Thyroid gland (tissue), 4 donors: ENCODE data around the gene CDC16. TPM values are rescaled to one million over a fixed set of nuclear protein-coding genes. Genes with fewer than 3 reads are reported as not detected.
"Not testable (repeated sequence)": the region's sequence is repeated elsewhere in the genome, so short reads cannot be mapped to it uniquely, and the experiment has no call there.

Experiments used
- DNase-seq, 2 donors: peaks; one replicate each; pipeline ENCODE4 v3.0.0-alpha.2; 2019
- H3K27ac ChIP-seq, 3 donors: fragments of 200-600 bp; sonication (generic); 1 replicate in 2 of 3; 2 replicates in 1 of 3; pipeline ENCODE4 v1.5.1; 2016 to 2019; ENCODE audit warnings: mild to moderate bottlenecking in 1 of 3, moderate library complexity in 1 of 3
- H3K27me3 ChIP-seq: fragments of 200-600 bp; sonication (generic); one replicate; pipeline ENCODE4 v1.5.1; 2019
- H3K36me3 ChIP-seq, 2 donors: fragments of 200-600 bp; sonication (generic); one replicate each; pipeline ENCODE4 v1.5.1; 2016 to 2019
- H3K4me1 ChIP-seq, 2 donors: fragments of 200-600 bp; sonication (generic); one replicate each; pipeline ENCODE4 v1.5.1; 2017 to 2019
- H3K4me3 ChIP-seq, 3 donors: fragments of 200-600 bp; sonication (generic); replicated peaks in 1 of 3; 1 replicate in 2 of 3; 2 replicates in 1 of 3; pipeline ENCODE4 v1.5.1; 2016; ENCODE audit warnings: mild to moderate bottlenecking in 1 of 3
- H3K9me3 ChIP-seq: fragments of 200-600 bp; sonication (generic); one replicate; pipeline ENCODE4 v1.5.1; 2017
- CTCF ChIP-seq, 6 experiments: fragments of 200-600 bp in 3 of 6; fragments of 450-650 bp in 3 of 6; sonication (generic) in 3 of 6; IDR thresholded peaks; one replicate each; pipeline ENCODE4 v1.5.1; 2016 to 2019; ENCODE audit warnings: antibody characterized with exemption in 6 of 6, mild to moderate bottlenecking in 2 of 6, inconsistent platforms in 1 of 6, moderate library complexity in 1 of 6
- POLR2A ChIP-seq, 2 donors: fragments of 450-650 bp; IDR thresholded peaks; one replicate each; pipeline ENCODE4 v1.6.1; 2017; ENCODE audit warnings: antibody characterized with exemption in 2 of 2, mild to moderate bottlenecking in 2 of 2, moderate library complexity in 1 of 2
- WGBS, 2 donors: methylation state at CpG; one replicate each; pipeline ENCODE4 v1.1.5; 2017; 5-methylcytosine and 5-hydroxymethylcytosine counted together
- intact Hi-C: fragments of 100-400 bp; cut with DNase I; formaldehyde crosslinking; loops from one replicate; pipeline ENCODE4 v1.15.1; 2023
- total RNA-seq, 4 donors: library from RNA; depleted of rRNA; stranded (reverse); fragments of >200 nt; gene quantifications; one replicate each; pipeline ENCODE4 v1.2.3, GENCODE V29; 2016

Gene CDC16
- total RNA-seq, 4 donors from 2014 or later: 43.9 to 63.5 (median 55.5) TPM

DNA sequence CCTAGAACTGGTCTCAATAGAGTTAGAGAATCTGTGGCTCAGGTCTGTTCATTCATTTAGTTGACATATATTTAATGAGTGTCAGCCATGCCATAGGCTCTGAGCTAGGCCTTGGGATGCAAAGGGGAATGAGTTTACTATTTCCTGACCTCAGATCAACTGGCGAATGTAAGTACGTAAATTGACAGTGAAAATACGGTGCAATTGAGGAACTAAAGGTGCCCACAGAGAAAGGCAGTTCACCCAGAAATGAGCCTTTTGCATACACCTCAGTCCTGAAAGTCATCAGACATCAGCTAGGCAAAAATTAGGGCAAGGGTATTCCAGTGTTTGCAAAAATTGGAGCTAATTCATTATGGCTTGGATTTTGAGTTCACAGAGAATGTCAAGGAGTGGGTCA, 26.1 kb downstream of the CDC16 start:
- Histone ChIP-seq H3K4me3 (no peak overlapping the region), H3K4me1 (peaks cover 10 to 13% of the 10 kb centered on the region in 2 donors), H3K27me3 (no peaks in the 10 kb centered on the region), H3K36me3 (peaks cover 49 to 62% of the 10 kb centered on the region in 2 donors), H3K9me3 (no peaks in the 10 kb centered on the region), H3K27ac (peak overlapping the region in 1 of 3 donors; percentile 14)
- intact Hi-C loops: no loop called here
- TF ChIP-seq POLR2A (IDR thresholded peaks at IDR 0.05) (no peak), CTCF (IDR thresholded peaks at IDR 0.05) (no peak)
- DNase-seq: no peak
- 95 to 96% methylated on average over 3 of the region's 3 CpGs for WGBS, 2 donors

DNA sequence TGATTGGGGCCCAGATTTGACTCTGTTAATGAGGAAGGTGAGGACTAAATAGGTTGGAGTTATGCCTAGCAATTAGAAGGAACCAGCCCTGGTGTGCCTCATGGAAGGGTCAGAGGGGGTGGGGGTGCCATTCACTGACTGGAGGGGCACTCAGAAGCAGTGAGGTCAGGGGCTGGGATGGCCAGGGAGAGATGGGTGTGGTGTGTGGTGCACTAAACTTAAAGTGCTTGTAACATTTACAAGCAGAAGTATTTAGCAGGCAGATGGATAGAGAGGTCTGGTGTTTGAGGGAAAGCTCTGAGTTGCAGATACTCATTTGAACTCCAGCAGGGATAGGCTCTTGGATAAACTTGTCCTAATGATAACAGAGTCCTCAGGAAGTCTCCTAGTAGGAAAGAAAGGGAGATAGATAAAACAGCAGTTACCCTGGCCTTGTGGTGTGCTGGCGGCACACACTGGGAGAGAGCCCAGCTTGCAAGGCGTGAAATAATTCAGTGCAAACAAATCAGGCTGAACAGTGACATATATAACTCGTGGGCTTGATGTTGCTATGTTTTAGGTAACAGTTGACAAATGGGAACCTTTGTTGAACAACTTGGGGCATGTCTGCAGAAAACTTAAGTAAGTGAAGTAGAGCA, 26.8 kb downstream of the CDC16 start:
- Histone ChIP-seq H3K36me3 (peaks cover 55 to 69% of the 10 kb centered on the region in 2 donors), H3K9me3 (no peaks in the 10 kb centered on the region), H3K27ac (peak overlapping the region in 1 of 3 donors; percentile 14), H3K27me3 (no peaks in the 10 kb centered on the region), H3K4me3 (no peak overlapping the region), H3K4me1 (peaks cover 10 to 13% of the 10 kb centered on the region in 2 donors)
- TF ChIP-seq CTCF (IDR thresholded peaks at IDR 0.05): no peak
- TF ChIP-seq POLR2A (IDR thresholded peaks at IDR 0.05): no peak
- WGBS, 2 donors: 94% methylated on average over 3 of the region's 3 CpGs
- intact Hi-C loops: no loop called here
- no peak for DNase-seq

DNA sequence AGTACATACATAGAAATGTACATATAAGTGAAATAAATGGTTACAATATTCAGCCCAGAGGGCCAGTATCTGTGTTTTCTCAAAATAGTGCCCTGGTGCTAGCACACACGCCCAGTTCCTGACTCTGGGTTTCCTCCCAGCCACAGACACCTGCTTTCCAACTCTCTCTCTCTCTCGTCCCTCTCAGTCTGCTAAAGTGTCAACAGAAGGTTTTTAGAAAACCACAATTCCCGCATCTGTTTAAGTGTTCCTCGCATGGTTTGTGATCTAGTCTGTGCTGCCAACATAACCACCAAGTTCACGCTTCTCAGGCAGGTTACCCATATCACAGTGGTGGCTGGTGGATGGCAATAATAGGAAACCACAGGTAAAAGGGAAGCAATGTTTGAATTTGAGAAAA, 28.9 kb downstream of the CDC16 start:
- no peak for DNase-seq
- intact Hi-C loops: no loop called here
- WGBS, 2 donors: 75 to 93% methylated on average over 5 of the region's 5 CpGs
- Histone ChIP-seq H3K4me1 (peaks cover 10 to 13% of the 10 kb centered on the region in 2 donors), H3K27ac (peak overlapping the region in 1 of 3 donors; percentile 14), H3K4me3 (no peak overlapping the region), H3K9me3 (no peaks in the 10 kb centered on the region), H3K27me3 (no peaks in the 10 kb centered on the region), H3K36me3 (peaks cover 68 to 70% of the 10 kb centered on the region in 2 donors)
- no peak for TF ChIP-seq POLR2A (IDR thresholded peaks at IDR 0.05)
- no peak for TF ChIP-seq CTCF (IDR thresholded peaks at IDR 0.05)

GRCh38 chr13:114264313-114264712, 29.6 kb downstream of the CDC16 start:
- H3K9me3 ChIP-seq, H3K27me3 ChIP-seq, DNase-seq, H3K27ac ChIP-seq, intact Hi-C loops, H3K4me3 ChIP-seq: not testable (repeated sequence)
- H3K4me1 ChIP-seq: peaks cover 10 to 13% of the 10 kb centered on the region in 2 donors
- 96 to 99% methylated on average over 13 of the region's 13 CpGs for WGBS, 2 donors
- peaks cover 70% of the 10 kb centered on the region in 2 donors for H3K36me3 ChIP-seq

DNA sequence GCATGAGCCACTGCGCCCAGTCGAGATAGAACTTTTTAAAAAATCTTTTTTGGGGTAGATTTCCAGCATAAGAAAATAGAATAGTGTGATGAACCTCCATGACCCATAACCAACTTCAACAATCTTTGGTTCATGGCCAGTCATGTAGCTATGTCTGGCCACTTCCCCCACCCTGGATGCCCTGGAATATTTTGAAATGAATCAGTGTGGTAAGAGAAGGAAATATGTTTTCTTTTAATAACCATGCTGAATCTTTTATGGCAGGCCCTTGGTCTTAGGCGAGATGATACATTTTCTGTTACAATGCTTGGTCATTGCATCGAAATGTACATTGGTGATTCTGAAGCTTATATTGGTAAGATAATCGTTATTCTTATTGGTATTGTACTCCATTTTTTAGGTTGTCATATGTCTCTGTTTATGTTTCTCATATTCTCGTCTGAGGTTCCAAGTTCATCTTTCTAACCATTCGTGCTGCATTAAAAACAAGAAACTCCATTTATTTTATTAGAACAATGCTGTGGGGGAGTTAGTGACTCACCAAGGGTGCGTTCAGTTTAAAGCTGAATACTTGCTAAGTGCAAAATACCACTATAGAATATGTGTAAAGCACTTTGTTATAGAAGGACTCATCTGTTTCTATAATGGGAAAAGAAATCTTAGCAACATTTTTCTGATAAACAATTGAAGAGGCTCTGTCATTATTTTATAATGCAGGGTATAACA, 30.4 kb downstream of the CDC16 start:
- no peak overlapping the region for H3K27ac ChIP-seq
- WGBS, 2 donors: 95% methylated on average over 8 of the region's 8 CpGs
- intact Hi-C loops: no loop called here
- no peaks in the 10 kb centered on the region for H3K27me3 ChIP-seq
- H3K4me1 ChIP-seq: peaks cover 10 to 13% of the 10 kb centered on the region in 2 donors
- TF ChIP-seq CTCF (IDR thresholded peaks at IDR 0.05): no peak
- no peak for TF ChIP-seq POLR2A (IDR thresholded peaks at IDR 0.05)
- peaks cover 64 to 67% of the 10 kb centered on the region in 2 donors for H3K36me3 ChIP-seq
- no peak overlapping the region for H3K4me3 ChIP-seq
- H3K9me3 ChIP-seq: no peaks in the 10 kb centered on the region
- DNase-seq: no peak
